Measurements from ENCODE around the gene BACE1. TPM values are rescaled to one million over a fixed set of nuclear protein-coding genes. Genes with fewer than 3 reads are reported as not detected.

The BACE1 gene
- total and polyA plus RNA-seq, 2 of the 13 experiments (the other 11 are each of a cell fraction or from before 2014, with no cell fraction given) = 7.5 to 17.9 TPM

GRCh38 chr11:117299351-117300282 lies 16.4 kb downstream of the BACE1 start (continued):
- no peak for TF ChIP-seq CSRNP2 (CRISPR knock-in tag; conservative IDR thresholded peaks at IDR 0.05; ENCODE audit: low read depth)
- TF ChIP-seq FUBP1 (CRISPR knock-in tag; IDR thresholded peaks at IDR 0.05; ENCODE audit: borderline replicate concordance) = no peak
- TF ChIP-seq ZNF879 (CRISPR knock-in tag; IDR thresholded peaks at IDR 0.05) = no peak
- no peak for TF ChIP-seq LBX2 (CRISPR knock-in tag; IDR thresholded peaks at IDR 0.05; ENCODE audit: borderline replicate concordance)
- TF ChIP-seq ERF (CRISPR knock-in tag; IDR thresholded peaks at IDR 0.05) = peak; percentile 55
- TF ChIP-seq ZNF589 (CRISPR knock-in tag; conservative IDR thresholded peaks at IDR 0.05) = no peak
- TF ChIP-seq ZNF576 (CRISPR knock-in tag; IDR thresholded peaks at IDR 0.05) = no peak
- TF ChIP-seq TFAP4 (IDR thresholded peaks at IDR 0.05; ENCODE audit: borderline replicate concordance, low read depth) = peak; percentile 44; the same call in 1 of the 2 replicates
- TF ChIP-seq MEIS2 (CRISPR knock-in tag; IDR thresholded peaks at IDR 0.05) = peak; percentile 48; the same call in 1 of the 2 replicates
- TF ChIP-seq ZNF597 (CRISPR knock-in tag; IDR thresholded peaks at IDR 0.05) = no peak
- no peak for TF ChIP-seq ZNF318 (CRISPR knock-in tag; IDR thresholded peaks at IDR 0.05)
- peak; percentile 74; the same call in 1 of the 2 replicates for TF ChIP-seq ZNF556 (CRISPR knock-in tag; IDR thresholded peaks at IDR 0.05; ENCODE audit: borderline replicate concordance)
